Stimulated activated CD4-positive, alpha-beta T cell treated with anti-CD3 and anti-CD28 coated beads, Interleukin-1b, Interleukin-23, amount 100 ng/mL, for 48 hours (primary cell): Measurements from ENCODE around the gene HSD17B12.
"Not testable (repeated sequence)": the region's sequence is repeated elsewhere in the genome, so short reads cannot be mapped to it uniquely, and the experiment has no call there.

Experiments
- DNase-seq: peaks from one replicate; pipeline ENCODE4 v3.0.0-alpha.2; 2020

HSD17B12 gene

GRCh38 chr11:43680521-43681400, at the start of gene HSD17B12:
HSD17B12 (plus strand) TSS chr11:43680738; CDS start chr11:43680828, 90 bp downstream.
- peak; percentile 100 for DNase-seq

GRCh38 chr11:43631732-43632131, 48.8 kb upstream of the HSD17B12 start:
- no peak for DNase-seq

GRCh38 chr11:43632181-43632580, 48.4 kb upstream of the HSD17B12 start:
- DNase-seq = no peak

GRCh38 chr11:43638717-43639116, 41.8 kb upstream of the HSD17B12 start:
- no peak for DNase-seq

- DNase-seq = no peak
These were observed 41.3 kb upstream of the HSD17B12 start for GRCh38 chr11:43639224-43639623.

GRCh38 chr11:43639920-43640319, 40.6 kb upstream of the HSD17B12 start:
- DNase-seq = no peak

GRCh38 chr11:43643898-43644620, 36.5 kb upstream of the HSD17B12 start:
- peak; percentile 89 for DNase-seq

GRCh38 chr11:43644621-43645299, 35.8 kb upstream of the HSD17B12 start:
- DNase-seq = no peak

- DNase-seq = no peak
These were observed 33.8 kb upstream of the HSD17B12 start for GRCh38 chr11:43646767-43647166.

- DNase-seq = no peak
These were observed 31.6 kb upstream of the HSD17B12 start for GRCh38 chr11:43648888-43649287.

- no peak for DNase-seq
These were observed 31.0 kb upstream of the HSD17B12 start for GRCh38 chr11:43649501-43649900.

- no peak for DNase-seq
These were observed 30.6 kb upstream of the HSD17B12 start for GRCh38 chr11:43649921-43650320.

GRCh38 chr11:43663018-43663417, 17.5 kb upstream of the HSD17B12 start:
- not testable (repeated sequence) for DNase-seq

- no peak for DNase-seq
These were observed 16.2 kb upstream of the HSD17B12 start for GRCh38 chr11:43664295-43664694.

- DNase-seq = not testable (repeated sequence)
These were observed 9.3 kb upstream of the HSD17B12 start for GRCh38 chr11:43671284-43671683.

GRCh38 chr11:43674560-43674959, 6.0 kb upstream of the HSD17B12 start:
- no peak for DNase-seq

- DNase-seq = no peak
These were observed 3.6 kb upstream of the HSD17B12 start for GRCh38 chr11:43676933-43677332.

GRCh38 chr11:43681401-43681942, 934 bp downstream of the HSD17B12 start:
- DNase-seq = no peak

GRCh38 chr11:43682081-43682480, 1.5 kb downstream of the HSD17B12 start:
- DNase-seq = peak; percentile 1

- no peak for DNase-seq
These were observed 4.9 kb downstream of the HSD17B12 start for GRCh38 chr11:43685440-43685839.

GRCh38 chr11:43686207-43686606, 5.7 kb downstream of the HSD17B12 start:
- DNase-seq = no peak

- DNase-seq = no peak
These were observed 6.7 kb downstream of the HSD17B12 start for GRCh38 chr11:43687120-43687791.

GRCh38 chr11:43688394-43688793, 7.9 kb downstream of the HSD17B12 start:
- DNase-seq = no peak
